Ovary (tissue), 3 donors: ENCODE results near the gene ZDHHC17.

ENCODE experiments used
- POLR2A ChIP-seq: fragments of 450-650 bp; IDR thresholded peaks from one replicate; pipeline ENCODE4 v1.6.1; 2017; ENCODE audit warnings: antibody characterized with exemption, mild to moderate bottlenecking, moderate library complexity
- TF ChIP-seq, protein P1 (sequence below), 3 donors: fragments of 450-650 bp in 2 of 3; fragments of 200-600 bp in 1 of 3; IDR thresholded peaks; one replicate each; pipeline versions ENCODE4 v1.5.1 to v1.8.0; 2016 to 2022; ENCODE audit warnings: antibody characterized with exemption in 3 of 3, mild to moderate bottlenecking in 1 of 3
- donor health status: DM: no; HTN: no; CAD: no.

DNA sequence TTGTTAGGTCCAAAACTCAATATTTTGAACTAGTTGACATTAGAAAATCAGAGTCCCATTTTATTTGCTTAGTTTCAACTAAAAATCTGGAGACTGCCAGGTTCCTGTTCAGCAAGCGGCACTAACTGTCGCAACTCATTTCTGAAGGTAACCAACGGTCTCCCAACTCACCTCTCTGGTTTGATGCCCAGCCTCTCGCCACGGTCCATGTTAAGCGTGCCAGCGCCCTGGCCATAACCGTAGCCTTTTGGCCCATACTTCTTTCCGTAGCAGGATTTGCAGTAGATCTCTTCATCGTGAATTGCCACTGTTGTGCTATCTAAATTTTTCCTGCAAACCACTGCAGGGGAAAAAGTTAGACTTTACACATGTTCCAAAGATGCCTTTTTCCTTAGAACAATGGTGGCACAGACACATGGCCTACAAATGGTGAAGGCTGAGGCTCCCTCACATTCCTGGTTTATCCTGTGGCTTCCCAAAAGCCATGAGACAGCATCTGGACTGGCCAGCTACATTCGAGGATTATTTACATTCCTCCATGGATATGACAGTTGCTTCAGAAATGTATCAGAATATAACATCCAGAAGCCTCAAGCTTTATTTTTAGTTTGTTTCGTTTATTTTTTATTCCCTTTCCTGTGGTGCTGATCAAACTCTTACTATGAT lies 99.2 kb downstream of the ZDHHC17 start:
- TF ChIP-seq, protein P1, sequence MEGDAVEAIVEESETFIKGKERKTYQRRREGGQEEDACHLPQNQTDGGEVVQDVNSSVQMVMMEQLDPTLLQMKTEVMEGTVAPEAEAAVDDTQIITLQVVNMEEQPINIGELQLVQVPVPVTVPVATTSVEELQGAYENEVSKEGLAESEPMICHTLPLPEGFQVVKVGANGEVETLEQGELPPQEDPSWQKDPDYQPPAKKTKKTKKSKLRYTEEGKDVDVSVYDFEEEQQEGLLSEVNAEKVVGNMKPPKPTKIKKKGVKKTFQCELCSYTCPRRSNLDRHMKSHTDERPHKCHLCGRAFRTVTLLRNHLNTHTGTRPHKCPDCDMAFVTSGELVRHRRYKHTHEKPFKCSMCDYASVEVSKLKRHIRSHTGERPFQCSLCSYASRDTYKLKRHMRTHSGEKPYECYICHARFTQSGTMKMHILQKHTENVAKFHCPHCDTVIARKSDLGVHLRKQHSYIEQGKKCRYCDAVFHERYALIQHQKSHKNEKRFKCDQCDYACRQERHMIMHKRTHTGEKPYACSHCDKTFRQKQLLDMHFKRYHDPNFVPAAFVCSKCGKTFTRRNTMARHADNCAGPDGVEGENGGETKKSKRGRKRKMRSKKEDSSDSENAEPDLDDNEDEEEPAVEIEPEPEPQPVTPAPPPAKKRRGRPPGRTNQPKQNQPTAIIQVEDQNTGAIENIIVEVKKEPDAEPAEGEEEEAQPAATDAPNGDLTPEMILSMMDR (IDR thresholded peaks at IDR 0.05) = no peak
- TF ChIP-seq POLR2A = no peak
